BE2C (cell line): Measurements from ENCODE around the gene FAM107A.

Source experiments
- DNase-seq: peaks from one replicate; pipeline ENCODE4 v3.0.0-alpha.2; 2020
- H3K27me3 ChIP-seq: fragments of 250-450 bp; sonication (Bioruptor Pico); 2 replicates; pipeline ENCODE4 v1.5.1; 2020; ENCODE audit warnings: mild to moderate bottlenecking
- H3K36me3 ChIP-seq: fragments of 250-450 bp; sonication (Bioruptor Pico); 2 replicates; pipeline ENCODE4 v1.5.1; 2020; ENCODE audit warnings: mild to moderate bottlenecking
- H3K4me1 ChIP-seq: fragments of 250-450 bp; sonication (Bioruptor Pico); 2 replicates; pipeline ENCODE4 v1.5.1; 2020
- H3K4me3 ChIP-seq: 2 replicates; pipeline ENCODE4 v1.5.1; 2011; ENCODE audit warnings: low read depth, low read length
- H3K9me3 ChIP-seq: fragments of 250-450 bp; sonication (Bioruptor Pico); 2 replicates; pipeline ENCODE4 v1.5.1; 2020
- TF ChIP-seq, protein P1 (sequence below): IDR thresholded peaks from 2 replicates; pipeline ENCODE4 v1.5.1; 2012; ENCODE audit warnings: mild to moderate bottlenecking, low read depth, low read length

The FAM107A gene

DNA sequence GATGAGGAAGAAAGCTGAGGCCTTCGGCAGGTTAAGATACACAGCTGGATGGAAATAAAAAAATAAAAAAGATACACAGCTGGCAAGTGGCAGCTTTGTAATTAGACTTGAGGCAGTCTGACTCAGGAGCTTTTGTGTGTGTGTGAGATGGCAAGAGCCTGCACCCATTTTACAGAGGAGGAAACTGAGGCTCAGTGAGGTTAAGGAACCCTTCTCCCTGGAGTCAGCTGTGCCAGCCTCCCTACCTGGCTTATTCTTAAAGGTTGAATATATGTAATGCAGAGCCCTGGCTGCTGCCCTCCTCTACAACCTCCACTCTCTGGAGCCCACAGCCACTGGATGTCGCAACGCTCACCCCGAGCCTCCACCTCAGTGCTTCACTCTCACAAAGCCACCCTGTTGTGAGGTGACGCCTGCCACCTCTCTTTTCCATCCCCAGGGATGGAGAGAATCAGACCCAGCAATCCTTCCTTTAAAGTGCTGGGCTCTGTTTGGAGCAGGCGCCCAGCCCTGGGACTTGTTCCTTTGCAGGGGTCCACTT lies 20.6 kb upstream of the FAM107A start:
- TF ChIP-seq, protein P1, sequence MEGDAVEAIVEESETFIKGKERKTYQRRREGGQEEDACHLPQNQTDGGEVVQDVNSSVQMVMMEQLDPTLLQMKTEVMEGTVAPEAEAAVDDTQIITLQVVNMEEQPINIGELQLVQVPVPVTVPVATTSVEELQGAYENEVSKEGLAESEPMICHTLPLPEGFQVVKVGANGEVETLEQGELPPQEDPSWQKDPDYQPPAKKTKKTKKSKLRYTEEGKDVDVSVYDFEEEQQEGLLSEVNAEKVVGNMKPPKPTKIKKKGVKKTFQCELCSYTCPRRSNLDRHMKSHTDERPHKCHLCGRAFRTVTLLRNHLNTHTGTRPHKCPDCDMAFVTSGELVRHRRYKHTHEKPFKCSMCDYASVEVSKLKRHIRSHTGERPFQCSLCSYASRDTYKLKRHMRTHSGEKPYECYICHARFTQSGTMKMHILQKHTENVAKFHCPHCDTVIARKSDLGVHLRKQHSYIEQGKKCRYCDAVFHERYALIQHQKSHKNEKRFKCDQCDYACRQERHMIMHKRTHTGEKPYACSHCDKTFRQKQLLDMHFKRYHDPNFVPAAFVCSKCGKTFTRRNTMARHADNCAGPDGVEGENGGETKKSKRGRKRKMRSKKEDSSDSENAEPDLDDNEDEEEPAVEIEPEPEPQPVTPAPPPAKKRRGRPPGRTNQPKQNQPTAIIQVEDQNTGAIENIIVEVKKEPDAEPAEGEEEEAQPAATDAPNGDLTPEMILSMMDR: no peak
- Histone ChIP-seq H3K4me1 (no peaks in the 10 kb centered on the region), H3K9me3 (no peaks in the 10 kb centered on the region), H3K27me3 (no peaks in the 10 kb centered on the region), H3K36me3 (no peaks in the 10 kb centered on the region), H3K4me3 (no peak overlapping the region)
- no peak for DNase-seq

DNA sequence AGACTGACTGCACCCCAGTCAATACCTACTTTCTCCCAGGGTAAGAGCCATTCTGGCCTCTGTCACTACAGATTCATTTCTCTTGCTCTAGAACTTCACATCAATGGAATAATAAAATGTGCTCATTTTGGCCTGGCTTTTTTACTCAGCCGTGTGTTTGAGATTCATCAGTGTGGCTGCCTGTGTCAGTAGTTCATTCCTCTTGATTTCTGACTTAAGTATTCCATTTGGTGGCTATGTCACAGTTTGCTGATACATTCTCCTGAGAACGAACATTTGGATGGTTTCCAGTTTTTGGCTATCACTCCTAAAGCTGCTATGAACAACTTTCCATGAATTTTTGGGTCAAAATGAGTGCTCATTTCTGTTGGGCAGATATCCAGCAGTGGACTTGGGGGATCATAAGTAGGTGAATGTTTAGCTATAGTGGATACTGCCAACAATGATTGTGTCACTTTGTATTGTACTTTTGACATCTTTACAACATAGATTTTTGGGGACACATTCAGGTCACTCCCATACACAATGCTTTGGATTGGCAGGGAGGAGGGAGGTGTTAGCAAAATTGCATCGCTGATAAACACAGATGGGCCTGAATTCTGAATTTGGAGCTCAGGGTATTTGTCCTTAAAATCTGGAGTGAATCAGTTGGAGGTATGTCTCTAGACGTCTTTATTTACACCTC lies 19.8 kb upstream of the FAM107A start:
- no peaks in the 10 kb centered on the region for H3K4me1 ChIP-seq
- TF ChIP-seq, protein P1: no peak

DNA sequence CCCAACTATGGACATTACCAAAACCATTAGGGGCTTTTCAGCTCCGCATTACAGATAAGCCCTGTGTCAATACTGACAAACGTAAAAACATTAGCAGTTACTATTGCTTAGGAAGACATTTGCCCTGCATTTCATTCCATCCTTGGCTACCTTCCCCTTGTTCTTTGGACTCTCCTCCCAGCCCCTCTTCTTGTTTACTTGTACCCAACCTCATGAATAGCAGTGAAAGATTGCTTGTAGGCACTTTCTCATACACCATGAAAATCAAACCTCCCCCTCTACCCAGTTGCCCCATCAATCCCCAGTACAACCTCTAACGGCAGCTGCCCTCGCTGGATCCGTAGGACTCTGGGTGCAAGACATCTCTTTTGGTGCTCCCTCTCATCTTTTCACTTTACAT lies 16.9 kb upstream of the FAM107A start:
- no peak overlapping the region for H3K4me3 ChIP-seq
- H3K36me3 ChIP-seq: no peaks in the 10 kb centered on the region
- DNase-seq: no peak
- no peaks in the 10 kb centered on the region for H3K9me3 ChIP-seq
- H3K27me3 ChIP-seq: no peaks in the 10 kb centered on the region
- H3K4me1 ChIP-seq: no peaks in the 10 kb centered on the region
- TF ChIP-seq, protein P1: no peak

More for the DNA sequence above, 19.8 kb upstream of the FAM107A start:
- no peak for DNase-seq
- H3K27me3 ChIP-seq: no peaks in the 10 kb centered on the region
- no peaks in the 10 kb centered on the region for H3K9me3 ChIP-seq
- no peak overlapping the region for H3K4me3 ChIP-seq
- no peaks in the 10 kb centered on the region for H3K36me3 ChIP-seq

DNA sequence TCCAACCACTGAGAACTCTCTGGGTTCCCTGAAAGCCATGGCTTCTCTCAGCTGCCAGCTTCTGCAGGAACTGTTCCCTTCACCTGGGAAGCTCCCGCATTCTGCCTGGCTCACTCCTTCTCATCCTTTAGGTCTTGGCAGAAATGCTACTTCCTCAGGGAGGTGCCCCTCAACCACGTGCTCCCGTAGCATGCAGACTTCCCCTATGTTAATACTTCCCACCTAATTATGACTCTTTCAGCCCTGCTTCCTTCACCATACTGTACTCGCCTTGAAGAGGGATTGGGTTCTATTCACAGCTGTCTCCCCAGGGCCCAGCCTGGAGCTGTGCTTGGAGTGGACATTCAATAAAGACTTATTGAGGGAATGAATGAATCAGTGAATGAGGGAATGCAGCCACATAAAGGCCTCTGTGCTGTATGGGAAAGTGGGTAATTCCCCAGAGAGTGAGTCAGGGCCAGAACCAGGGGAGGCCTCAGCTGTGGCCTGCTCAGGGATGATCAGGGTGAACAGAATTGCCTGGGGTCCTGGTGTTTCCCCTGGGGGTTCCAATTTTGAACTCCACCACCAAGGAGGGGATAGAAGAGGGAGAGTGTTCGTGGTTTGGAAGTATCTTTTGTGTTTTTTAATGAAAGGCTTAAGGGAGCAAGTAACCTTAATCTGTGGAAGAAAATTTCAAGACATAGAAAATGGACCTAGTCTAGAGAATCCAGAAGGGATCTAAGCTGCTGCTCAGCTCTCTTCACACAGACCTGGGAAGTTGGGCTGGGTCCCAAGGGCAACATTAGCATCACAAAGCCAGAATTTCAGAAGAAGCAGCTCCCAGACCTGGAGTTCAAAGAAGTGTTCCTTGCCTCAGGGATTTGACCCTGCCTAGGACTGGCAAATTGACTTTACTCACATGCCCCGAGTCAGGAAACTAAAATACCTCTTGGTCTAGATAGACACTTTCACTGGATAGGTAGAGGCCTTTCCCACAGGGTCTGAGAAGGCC lies 14.6 kb upstream of the FAM107A start:
- no peaks in the 10 kb centered on the region for H3K27me3 ChIP-seq

DNA sequence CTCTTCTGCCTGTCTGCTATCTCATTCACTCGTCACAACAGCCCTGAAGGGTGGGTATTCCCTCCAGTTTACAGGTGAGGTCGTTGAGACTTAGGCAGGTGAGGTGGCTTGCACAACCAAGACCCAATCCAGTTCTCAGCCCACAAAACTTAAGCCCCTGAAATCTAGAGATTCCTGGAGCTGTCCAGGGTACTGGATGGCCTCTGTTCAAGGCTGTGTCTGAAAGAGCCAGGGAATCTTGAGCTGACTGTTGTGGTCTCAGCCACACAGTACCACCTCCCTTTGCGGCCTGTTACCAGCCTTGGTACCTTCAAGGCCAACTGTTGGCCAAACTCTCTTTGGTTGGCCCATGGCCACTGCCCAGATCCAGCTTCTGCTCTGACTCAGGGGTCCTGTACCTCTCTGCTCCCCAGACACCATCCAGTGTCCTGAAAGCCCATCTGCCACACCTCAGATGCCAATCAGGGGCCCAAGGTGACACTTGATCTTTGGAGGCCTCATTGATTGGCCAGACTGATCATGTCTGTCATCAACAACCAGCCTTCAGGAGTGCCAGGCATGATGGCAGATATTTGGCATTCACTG lies 10.9 kb upstream of the FAM107A start:
- Histone ChIP-seq H3K36me3 (no peaks in the 10 kb centered on the region), H3K9me3 (no peaks in the 10 kb centered on the region), H3K4me1 (no peaks in the 10 kb centered on the region), H3K4me3 (no peak overlapping the region), H3K27me3 (no peaks in the 10 kb centered on the region)
- TF ChIP-seq, protein P1: no peak
- DNase-seq: no peak

More for the DNA sequence above, 14.6 kb upstream of the FAM107A start:
- no peaks in the 10 kb centered on the region for H3K9me3 ChIP-seq
- no peak for DNase-seq
- no peaks in the 10 kb centered on the region for H3K36me3 ChIP-seq
- no peaks in the 10 kb centered on the region for H3K4me1 ChIP-seq
- H3K4me3 ChIP-seq: no peak overlapping the region
- TF ChIP-seq, protein P1: no peak
